ENCODE data around the gene DIDO1.

- TF ChIP-seq, protein P1, sequence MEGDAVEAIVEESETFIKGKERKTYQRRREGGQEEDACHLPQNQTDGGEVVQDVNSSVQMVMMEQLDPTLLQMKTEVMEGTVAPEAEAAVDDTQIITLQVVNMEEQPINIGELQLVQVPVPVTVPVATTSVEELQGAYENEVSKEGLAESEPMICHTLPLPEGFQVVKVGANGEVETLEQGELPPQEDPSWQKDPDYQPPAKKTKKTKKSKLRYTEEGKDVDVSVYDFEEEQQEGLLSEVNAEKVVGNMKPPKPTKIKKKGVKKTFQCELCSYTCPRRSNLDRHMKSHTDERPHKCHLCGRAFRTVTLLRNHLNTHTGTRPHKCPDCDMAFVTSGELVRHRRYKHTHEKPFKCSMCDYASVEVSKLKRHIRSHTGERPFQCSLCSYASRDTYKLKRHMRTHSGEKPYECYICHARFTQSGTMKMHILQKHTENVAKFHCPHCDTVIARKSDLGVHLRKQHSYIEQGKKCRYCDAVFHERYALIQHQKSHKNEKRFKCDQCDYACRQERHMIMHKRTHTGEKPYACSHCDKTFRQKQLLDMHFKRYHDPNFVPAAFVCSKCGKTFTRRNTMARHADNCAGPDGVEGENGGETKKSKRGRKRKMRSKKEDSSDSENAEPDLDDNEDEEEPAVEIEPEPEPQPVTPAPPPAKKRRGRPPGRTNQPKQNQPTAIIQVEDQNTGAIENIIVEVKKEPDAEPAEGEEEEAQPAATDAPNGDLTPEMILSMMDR (IDR thresholded peaks at IDR 0.05) = no peak
- TF ChIP-seq POLR2AphosphoS5 (IDR thresholded peaks at IDR 0.05) (no peak), POLR2A (IDR thresholded peaks at IDR 0.05) (no peak)
These were observed 97.6 kb downstream of the DIDO1 start for GRCh38 chr20:62828511-62829230.
